ENCODE measurements around the gene RRAD. TPM values are rescaled to one million over a fixed set of nuclear protein-coding genes. Genes with fewer than 3 reads are reported as not detected.
A peak's percentile ranks its signal among the peaks of the same experiment; 100 is the strongest.
"Not testable (repeated sequence)": the region's sequence is repeated elsewhere in the genome, so short reads cannot be mapped to it uniquely, and the experiment has no call there.

The RRAD gene
- total RNA-seq, 2 donors from 2014 or later = 8.3 TPM; not detected in 1

DNA sequence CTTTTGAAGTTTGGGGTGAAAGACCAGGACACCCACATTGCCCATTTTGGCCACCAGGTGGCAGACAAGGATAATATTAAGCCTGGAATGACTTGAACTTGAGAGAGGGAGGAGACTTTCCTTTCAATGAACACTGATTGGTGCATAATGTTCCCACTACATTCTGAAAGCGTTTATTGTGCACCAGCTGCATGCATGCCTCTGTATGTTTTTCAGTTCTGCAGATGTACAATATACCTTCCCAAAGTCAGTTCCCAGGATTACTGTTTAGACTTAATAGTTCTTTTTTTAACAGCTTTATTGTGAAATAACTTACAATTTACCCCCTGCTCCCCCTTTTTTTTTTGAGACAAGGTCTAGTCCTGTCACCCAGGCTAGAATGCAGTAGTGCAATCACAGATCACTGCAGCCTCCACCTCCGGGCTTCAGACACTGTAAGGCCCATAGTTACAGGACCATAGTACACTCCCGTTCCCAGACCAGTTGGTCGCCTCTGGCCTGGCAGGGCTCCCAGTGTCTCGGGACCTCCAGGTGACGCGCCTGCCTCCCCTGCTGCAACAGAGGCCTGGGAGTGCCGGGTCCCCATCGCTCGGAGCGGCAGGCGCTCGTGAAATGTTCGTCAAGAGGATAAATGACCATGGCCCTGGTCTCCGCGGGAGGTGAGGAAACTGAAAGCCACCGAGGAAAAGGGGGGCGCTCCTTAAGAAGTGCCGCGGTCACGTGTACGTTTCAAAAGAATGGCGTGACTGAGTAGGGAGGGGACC, 22.1 kb upstream of the RRAD start:
- 0 to 1% methylated on average over 22 to 23 of the region's 23 CpGs for WGBS, 2 donors
- Histone ChIP-seq H3K4me3 (peak overlapping the region in 1 of 2 donors; percentile 47), H3K9me3 (no peaks in the 10 kb centered on the region), H3K27me3 (peaks cover 0 to 9% of the 10 kb centered on the region in 2 donors), H3K27ac (no peak overlapping the region), H3K36me3 (replicated peaks in 1 of 2; ENCODE audit: insufficient read depth in 1 of 2, low read depth in 2 of 2) (peaks cover 0 to 1% of the 10 kb centered on the region in 2 donors), H3K4me1 (peaks cover 10% of the 10 kb centered on the region)
- no peak for TF ChIP-seq POLR2A (IDR thresholded peaks at IDR 0.05)
- TF ChIP-seq, protein P1, sequence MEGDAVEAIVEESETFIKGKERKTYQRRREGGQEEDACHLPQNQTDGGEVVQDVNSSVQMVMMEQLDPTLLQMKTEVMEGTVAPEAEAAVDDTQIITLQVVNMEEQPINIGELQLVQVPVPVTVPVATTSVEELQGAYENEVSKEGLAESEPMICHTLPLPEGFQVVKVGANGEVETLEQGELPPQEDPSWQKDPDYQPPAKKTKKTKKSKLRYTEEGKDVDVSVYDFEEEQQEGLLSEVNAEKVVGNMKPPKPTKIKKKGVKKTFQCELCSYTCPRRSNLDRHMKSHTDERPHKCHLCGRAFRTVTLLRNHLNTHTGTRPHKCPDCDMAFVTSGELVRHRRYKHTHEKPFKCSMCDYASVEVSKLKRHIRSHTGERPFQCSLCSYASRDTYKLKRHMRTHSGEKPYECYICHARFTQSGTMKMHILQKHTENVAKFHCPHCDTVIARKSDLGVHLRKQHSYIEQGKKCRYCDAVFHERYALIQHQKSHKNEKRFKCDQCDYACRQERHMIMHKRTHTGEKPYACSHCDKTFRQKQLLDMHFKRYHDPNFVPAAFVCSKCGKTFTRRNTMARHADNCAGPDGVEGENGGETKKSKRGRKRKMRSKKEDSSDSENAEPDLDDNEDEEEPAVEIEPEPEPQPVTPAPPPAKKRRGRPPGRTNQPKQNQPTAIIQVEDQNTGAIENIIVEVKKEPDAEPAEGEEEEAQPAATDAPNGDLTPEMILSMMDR (IDR thresholded peaks at IDR 0.05) = peak; percentile 70 to 92 (median 90)
- DNase-seq (peak; percentile 82 to 92 (median 85)), ATAC-seq (peak; percentile 88)
- intact Hi-C loops (cut with DNase I) = no loop called here

DNA sequence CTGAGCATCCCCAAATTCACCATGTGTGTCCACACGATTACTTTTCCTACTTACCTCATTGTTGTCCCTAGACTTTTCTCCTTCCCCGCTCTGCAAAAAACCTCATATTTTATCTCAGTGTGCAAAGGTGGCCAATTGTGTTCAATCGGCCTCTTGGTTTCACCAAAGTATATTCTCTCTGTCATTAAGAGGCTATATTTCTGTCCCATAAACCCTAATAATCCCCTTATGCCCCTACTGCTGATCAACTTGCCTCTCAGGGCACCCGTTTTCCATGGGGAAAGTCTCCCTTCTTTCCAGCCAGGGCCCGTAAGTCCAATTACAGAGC, 21.6 kb upstream of the RRAD start:
- peaks cover 3 to 7% of the 10 kb centered on the region in 2 donors for H3K36me3 ChIP-seq (replicated peaks in 1 of 2; ENCODE audit: insufficient read depth in 1 of 2, low read depth in 2 of 2)

DNA sequence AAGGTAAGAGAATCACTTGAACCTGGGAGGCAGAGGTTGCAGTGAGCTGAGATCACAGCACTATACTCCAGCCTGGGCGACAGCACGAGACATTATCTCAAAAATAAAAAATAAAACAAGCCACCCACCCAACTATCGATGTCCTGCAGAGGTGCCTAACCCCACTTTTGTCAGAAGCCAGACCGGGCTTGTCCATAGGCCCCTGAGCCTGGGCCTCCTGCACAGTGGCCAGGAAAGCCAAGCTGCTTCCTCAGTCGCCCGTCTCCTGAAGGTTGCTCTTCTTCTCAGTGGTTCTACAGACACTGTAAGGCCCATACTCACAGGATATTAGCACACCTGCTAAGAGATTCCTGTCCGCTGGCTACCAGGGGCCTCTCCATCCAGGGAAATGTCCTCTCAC, 21.2 kb upstream of the RRAD start:
- intact Hi-C loops (cut with DNase I) = no loop called here
- WGBS, 2 donors = 68 to 72% methylated on average over 7 of the region's 7 CpGs

More for the DNA sequence above, 21.6 kb upstream of the RRAD start:
- Histone ChIP-seq H3K9me3 (no peaks in the 10 kb centered on the region), H3K27ac (no peak overlapping the region), H3K27me3 (peaks cover 0 to 9% of the 10 kb centered on the region in 2 donors), H3K4me1 (peaks cover 10% of the 10 kb centered on the region), H3K4me3 (no peak overlapping the region)
- intact Hi-C loops (cut with DNase I) = no loop called here
- no peak for TF ChIP-seq POLR2A (IDR thresholded peaks at IDR 0.05)
- TF ChIP-seq, protein P1 (IDR thresholded peaks at IDR 0.05) = no peak
- WGBS, 2 donors = 19 to 20% methylated on average over 5 of the region's 5 CpGs
- no peak for DNase-seq
- no peak for ATAC-seq

DNA sequence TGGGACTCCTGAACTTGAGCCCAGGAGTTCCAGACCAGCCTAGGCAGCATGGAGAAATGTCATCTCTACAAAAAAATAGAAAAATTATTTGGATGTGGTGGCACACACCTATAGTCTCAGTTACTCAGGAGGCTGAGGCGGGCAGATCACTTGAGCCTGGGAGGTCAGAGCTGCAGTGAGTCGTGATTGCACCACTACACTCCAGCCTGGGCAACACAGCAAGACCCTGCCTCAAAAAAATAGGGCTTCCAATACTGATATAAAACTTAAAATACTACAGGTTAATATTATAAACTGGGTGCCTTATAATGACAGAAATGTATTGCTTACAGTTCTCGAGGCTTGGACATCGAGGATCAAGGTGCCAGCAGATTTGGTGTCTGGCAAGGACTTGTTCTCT, 20.6 kb upstream of the RRAD start:
- Histone ChIP-seq H3K4me1 (peaks cover 10% of the 10 kb centered on the region), H3K27me3 (peaks cover 0 to 9% of the 10 kb centered on the region in 2 donors), H3K27ac (no peak overlapping the region), H3K4me3 (no peak overlapping the region), H3K9me3 (no peaks in the 10 kb centered on the region), H3K36me3 (replicated peaks in 1 of 2; ENCODE audit: insufficient read depth in 1 of 2, low read depth in 2 of 2) (peaks cover 10 to 14% of the 10 kb centered on the region in 2 donors)
- no peak for TF ChIP-seq POLR2A (IDR thresholded peaks at IDR 0.05)
- TF ChIP-seq, protein P1 (IDR thresholded peaks at IDR 0.05) = no peak
- no peak for ATAC-seq
- DNase-seq = no peak
- intact Hi-C loops (cut with DNase I) = no loop called here
- 64 to 77% methylated on average over 4 of the region's 4 CpGs for WGBS, 2 donors

More for the DNA sequence above, 21.2 kb upstream of the RRAD start:
- ATAC-seq = no peak
- Histone ChIP-seq H3K36me3 (replicated peaks in 1 of 2; ENCODE audit: insufficient read depth in 1 of 2, low read depth in 2 of 2) (peaks cover 7 to 9% of the 10 kb centered on the region in 2 donors), H3K4me1 (peaks cover 10% of the 10 kb centered on the region), H3K4me3 (no peak overlapping the region), H3K9me3 (no peaks in the 10 kb centered on the region), H3K27ac (no peak overlapping the region), H3K27me3 (peaks cover 0 to 9% of the 10 kb centered on the region in 2 donors)
- no peak for DNase-seq
- TF ChIP-seq, protein P1 (IDR thresholded peaks at IDR 0.05) = no peak
- no peak for TF ChIP-seq POLR2A (IDR thresholded peaks at IDR 0.05)

DNA sequence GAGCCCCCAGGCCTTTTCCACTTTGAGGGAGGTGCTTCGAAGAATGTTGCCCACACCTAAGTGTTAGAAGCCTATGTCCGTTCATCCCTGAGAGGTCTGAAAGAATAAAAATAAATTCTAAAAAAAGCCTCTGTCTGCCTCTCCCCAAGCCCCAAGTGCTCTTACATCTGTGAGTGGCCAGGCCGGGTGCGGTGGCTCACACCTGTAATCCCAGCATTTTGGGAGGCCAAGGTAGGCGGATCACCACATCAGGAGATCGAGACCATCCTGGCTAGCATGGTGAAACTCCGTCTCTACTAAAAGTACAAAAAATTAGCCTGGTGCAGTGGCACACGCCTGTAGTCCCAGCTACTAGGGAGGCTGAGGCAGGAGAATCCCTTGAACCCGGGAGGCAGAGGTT, 19.6 kb upstream of the RRAD start:
- ATAC-seq; H3K4me3 ChIP-seq; H3K9me3 ChIP-seq; H3K27me3 ChIP-seq; H3K27ac ChIP-seq; intact Hi-C loops (cut with DNase I); DNase-seq: not testable (repeated sequence)
- peaks cover 10 to 14% of the 10 kb centered on the region in 2 donors for H3K36me3 ChIP-seq (replicated peaks in 1 of 2; ENCODE audit: insufficient read depth in 1 of 2, low read depth in 2 of 2)
- H3K4me1 ChIP-seq = peaks cover 10% of the 10 kb centered on the region
- 77 to 78% methylated on average over 9 of the region's 9 CpGs for WGBS, 2 donors

Data from body of pancreas (tissue), 4 donors.